ENCODE measurements around the gene LRRC37A3.
"Not testable (repeated sequence)": the region's sequence is repeated elsewhere in the genome, so short reads cannot be mapped to it uniquely, and the experiment has no call there.

DNA sequence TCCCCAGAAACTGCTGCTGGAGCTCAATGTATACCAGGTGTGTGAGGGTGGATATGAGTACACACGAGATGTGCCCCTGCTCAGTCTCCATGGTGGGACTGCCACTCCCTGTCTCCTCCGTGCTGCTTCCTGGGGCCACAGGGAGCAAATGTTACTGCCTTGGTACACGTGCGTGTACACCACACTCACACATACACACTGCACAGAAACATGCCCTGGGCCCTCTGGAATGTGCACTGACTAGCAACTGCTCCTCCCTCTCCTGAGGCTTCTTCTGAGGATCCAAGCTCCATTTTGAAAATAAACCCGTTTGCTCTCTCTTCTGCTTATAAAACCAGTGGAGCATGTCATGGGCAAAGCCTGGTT, 103.5 kb downstream of the LRRC37A3 start:
- not testable (repeated sequence) for TF ChIP-seq POLR2A, CTCF (IDR thresholded peaks at IDR 0.05)

Data from testis (tissue), 2 donors.